Panc1 (cell line): Measurements from ENCODE around the gene KRT38. TPM values are rescaled to one million over a fixed set of nuclear protein-coding genes. Genes with fewer than 3 reads are reported as not detected.

Source experiments
- total RNA-seq: library from RNA; stranded (reverse); gene quantifications from one replicate; pipeline ENCODE4 v1.2.1, GENCODE V29; 2021; ENCODE audit not compliant: unreplicated experiment

KRT38 gene
- total RNA-seq, 1 experiment from 2014 or later: not detected

Other genes starting within 250 kb of the KRT38 start
- gene KRTAP9-2, start 214.3 kb downstream of the KRT38 start, total RNA-seq: not detected
- gene KRTAP9-3, start 208.5 kb downstream of the KRT38 start, total RNA-seq: not detected
- gene KRTAP9-8, start 203.0 kb downstream of the KRT38 start, total RNA-seq: not detected
- gene KRTAP9-4, start 191.3 kb downstream of the KRT38 start, total RNA-seq: not detected
- gene KRTAP9-9, start 185.6 kb downstream of the KRT38 start, total RNA-seq: not detected
- gene KRTAP9-6, start 175.6 kb downstream of the KRT38 start, total RNA-seq: not detected
- not detected for gene KRTAP9-7, start 165.3 kb downstream of the KRT38 start, total RNA-seq
- not detected for gene KRTAP29-1, start 138.1 kb downstream of the KRT38 start, total RNA-seq
- gene KRTAP16-1, start 131.7 kb downstream of the KRT38 start, total RNA-seq: not detected
- gene KRTAP17-1, start 125.3 kb downstream of the KRT38 start, total RNA-seq: not detected
- not detected for gene KRT33A, start 90.2 kb downstream of the KRT38 start, total RNA-seq
- gene KRT33B, start 71.2 kb downstream of the KRT38 start, total RNA-seq: not detected
- gene KRT34, start 58.7 kb downstream of the KRT38 start, total RNA-seq: not detected
- gene KRT31, start 43.4 kb downstream of the KRT38 start, total RNA-seq: not detected
- not detected for gene KRT37, start 16.4 kb downstream of the KRT38 start, total RNA-seq
- 0.72 TPM for gene KRT32, start 26.4 kb upstream of the KRT38 start, total RNA-seq
- gene KRT35, start 40.2 kb upstream of the KRT38 start, total RNA-seq: not detected
- gene KRT36, start 48.9 kb upstream of the KRT38 start, total RNA-seq: not detected
- gene KRT13, start 64.6 kb upstream of the KRT38 start, total RNA-seq: 0.36 TPM
- gene KRT15, start 77.9 kb upstream of the KRT38 start, total RNA-seq: 70.4 TPM
- 2,383 TPM for gene KRT19, start 87.3 kb upstream of the KRT38 start, total RNA-seq
- gene KRT9, start 131.1 kb upstream of the KRT38 start, total RNA-seq: not detected
- not detected for gene KRT14, start 145.9 kb upstream of the KRT38 start, total RNA-seq
- gene KRT16, start 171.8 kb upstream of the KRT38 start, total RNA-seq: 1.6 TPM
- gene KRT17, start 183.6 kb upstream of the KRT38 start, total RNA-seq: 1.9 TPM
- 747 TPM for gene EIF1, start 247.9 kb upstream of the KRT38 start, total RNA-seq